HG03196 (cell line): ENCODE results near the gene NPHP4.

Source experiments
- ATAC-seq: cut with Tn5 transposase; IDR thresholded peaks from one replicate; pipeline ENCODE4 v1.9.1; 2021; ENCODE audit not compliant: unreplicated experiment

The NPHP4 gene

GRCh38 chr1:5915587-5916571, 76.3 kb downstream of the NPHP4 start:
- ATAC-seq = no peak

- ATAC-seq = no peak
Observed at GRCh38 chr1:5914676-5915365, 77.4 kb downstream of the NPHP4 start.

- ATAC-seq = no peak
Observed at GRCh38 chr1:5913876-5914275, 78.3 kb downstream of the NPHP4 start.

- no peak for ATAC-seq
Observed at GRCh38 chr1:5913078-5913845, 79.0 kb downstream of the NPHP4 start.

GRCh38 chr1:5911871-5912271, 80.4 kb downstream of the NPHP4 start:
- no peak for ATAC-seq

- ATAC-seq = no peak
Observed at GRCh38 chr1:5911157-5911556, 81.1 kb downstream of the NPHP4 start.

- no peak for ATAC-seq
Observed at GRCh38 chr1:5910666-5911065, 81.6 kb downstream of the NPHP4 start.

- ATAC-seq = no peak
Observed at GRCh38 chr1:5910276-5910620, 82.0 kb downstream of the NPHP4 start.

GRCh38 chr1:5909576-5910275, 82.5 kb downstream of the NPHP4 start:
- ATAC-seq = no peak

GRCh38 chr1:5908461-5909375, 83.5 kb downstream of the NPHP4 start:
- no peak for ATAC-seq

GRCh38 chr1:5907966-5908365, 84.3 kb downstream of the NPHP4 start:
- ATAC-seq = no peak

- no peak for ATAC-seq
Observed at GRCh38 chr1:5907386-5907785, 84.8 kb downstream of the NPHP4 start.

- no peak for ATAC-seq
Observed at GRCh38 chr1:5906966-5907365, 85.3 kb downstream of the NPHP4 start.

- ATAC-seq = no peak
Observed at GRCh38 chr1:5906116-5906515, 86.1 kb downstream of the NPHP4 start.

GRCh38 chr1:5905436-5905835, 86.8 kb downstream of the NPHP4 start:
- ATAC-seq = no peak

- no peak for ATAC-seq
Observed at GRCh38 chr1:5904551-5904950, 87.7 kb downstream of the NPHP4 start.

- no peak for ATAC-seq
Observed at GRCh38 chr1:5903680-5904079, 88.5 kb downstream of the NPHP4 start.

- no peak for ATAC-seq
Observed at GRCh38 chr1:5903031-5903430, 89.2 kb downstream of the NPHP4 start.

GRCh38 chr1:5901841-5902240, 90.4 kb downstream of the NPHP4 start:
- ATAC-seq = no peak

- no peak for ATAC-seq
Observed at GRCh38 chr1:5901150-5901549, 91.1 kb downstream of the NPHP4 start.
